ENCODE results near the gene PTGER2. TPM values are rescaled to one million over a fixed set of nuclear protein-coding genes. Genes with fewer than 3 reads are reported as not detected.

The PTGER2 gene
- total RNA-seq, 1 donor from 2014 or later, result 2.9 TPM

DNA sequence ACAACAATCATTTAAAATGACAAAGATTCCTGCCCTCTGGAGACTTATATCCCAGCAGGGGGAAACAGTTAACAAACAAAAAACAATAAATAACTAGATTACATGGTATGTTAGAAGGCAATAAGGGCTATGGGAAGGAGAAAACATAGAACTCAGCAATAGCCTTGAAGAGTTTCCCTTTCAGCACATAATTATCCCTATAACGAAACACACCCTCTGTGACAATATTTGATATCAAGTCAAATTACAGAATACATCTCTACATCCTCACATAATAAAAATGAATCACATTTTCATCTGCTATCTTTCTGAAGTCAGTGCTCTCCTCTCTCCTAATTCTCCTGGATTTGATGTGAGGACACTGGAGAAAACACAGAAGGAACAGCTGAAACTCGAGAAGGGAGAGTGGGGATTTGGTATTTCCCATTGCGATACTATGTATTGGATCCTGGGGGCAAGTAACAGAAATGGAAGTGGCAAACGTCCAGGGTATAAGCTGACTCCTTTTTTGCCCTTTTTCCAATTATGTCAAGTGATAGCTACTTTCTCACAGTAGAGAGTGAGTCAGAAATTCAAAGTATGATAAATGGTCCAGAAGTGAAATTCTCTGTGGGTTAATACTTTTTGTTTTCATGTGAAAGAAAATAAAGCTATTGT lies 9.7 kb upstream of the PTGER2 start:
- peak; percentile 41 for DNase-seq (ENCODE audit: low spot score)

DNA sequence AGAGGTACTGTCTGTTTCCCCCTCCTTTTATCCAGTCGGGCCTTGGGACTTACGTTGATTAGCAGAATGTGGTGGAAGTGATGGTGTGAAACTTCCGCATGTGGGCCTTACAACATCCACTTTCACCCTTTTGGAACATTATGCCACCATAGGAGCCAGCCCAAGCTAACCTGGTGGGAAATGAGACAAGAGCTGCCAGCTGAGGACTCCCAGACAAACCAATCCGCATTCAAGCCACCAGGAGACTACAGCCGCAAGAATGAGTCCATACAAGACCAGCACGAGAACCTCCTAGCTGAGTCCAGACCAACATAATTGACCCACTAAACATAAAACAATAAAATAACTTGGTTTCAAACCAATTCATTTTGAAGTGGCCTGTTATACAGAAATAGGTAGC lies 9.1 kb upstream of the PTGER2 start:
- DNase-seq (ENCODE audit: low spot score), result no peak

DNA sequence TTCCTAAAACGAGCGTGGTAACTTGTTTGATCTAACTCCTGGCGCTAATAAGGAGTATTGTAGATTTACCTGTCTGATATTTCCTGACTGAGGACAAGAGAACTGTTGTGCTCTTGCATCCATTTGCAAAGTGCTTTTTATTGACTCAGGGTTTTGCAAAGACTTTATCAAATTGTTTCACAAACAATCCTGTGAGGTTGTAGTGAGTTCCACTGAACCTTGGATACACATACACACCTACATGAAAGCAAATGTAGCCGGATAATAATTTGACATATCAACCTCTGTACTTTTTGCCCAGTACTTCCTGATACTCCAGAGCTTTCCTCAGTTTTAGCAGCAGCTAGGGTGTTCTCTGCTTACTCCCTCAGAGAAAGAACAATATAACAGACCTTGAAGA lies 6.7 kb upstream of the PTGER2 start:
- no peak for DNase-seq (ENCODE audit: low spot score)

DNA sequence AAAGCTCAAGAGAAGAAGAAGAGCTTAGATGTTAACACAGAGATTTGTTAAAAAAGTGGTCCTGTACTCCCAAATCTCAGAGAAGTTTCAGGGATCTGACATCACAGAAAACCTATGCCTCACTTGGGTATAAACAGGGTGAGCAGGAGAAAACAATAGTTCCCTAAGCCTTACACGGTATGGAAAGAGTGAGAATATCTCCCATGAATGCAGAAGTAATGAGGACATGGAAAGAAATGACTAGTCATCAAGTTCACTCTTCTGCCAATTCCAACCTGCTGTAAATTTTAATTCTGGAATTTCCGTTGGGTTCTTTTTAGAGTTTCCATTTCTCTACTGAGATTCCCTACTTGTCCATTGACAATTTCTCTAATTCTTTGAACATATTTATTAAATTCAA lies 6.2 kb upstream of the PTGER2 start:
- DNase-seq (ENCODE audit: low spot score), result no peak

DNA sequence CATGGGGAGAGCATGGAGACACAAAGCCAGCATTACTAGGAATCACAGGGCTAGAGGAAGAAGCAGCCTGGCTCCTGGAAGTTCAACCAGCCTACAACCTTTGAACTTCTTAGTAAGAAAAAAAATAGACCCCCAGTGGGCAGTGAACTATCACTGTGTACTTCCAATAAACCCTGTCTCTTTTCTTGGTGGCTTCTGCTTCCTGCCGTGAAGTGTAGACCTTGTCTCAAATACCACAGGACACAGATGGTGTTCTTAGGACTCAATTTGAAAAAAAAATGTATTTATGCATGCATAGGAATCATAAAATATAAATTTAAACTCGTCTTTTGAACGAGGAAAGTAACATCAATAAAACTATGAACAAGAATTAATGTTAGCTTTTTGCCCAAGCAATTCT lies 3.6 kb upstream of the PTGER2 start:
- DNase-seq (ENCODE audit: low spot score), result no peak

DNA sequence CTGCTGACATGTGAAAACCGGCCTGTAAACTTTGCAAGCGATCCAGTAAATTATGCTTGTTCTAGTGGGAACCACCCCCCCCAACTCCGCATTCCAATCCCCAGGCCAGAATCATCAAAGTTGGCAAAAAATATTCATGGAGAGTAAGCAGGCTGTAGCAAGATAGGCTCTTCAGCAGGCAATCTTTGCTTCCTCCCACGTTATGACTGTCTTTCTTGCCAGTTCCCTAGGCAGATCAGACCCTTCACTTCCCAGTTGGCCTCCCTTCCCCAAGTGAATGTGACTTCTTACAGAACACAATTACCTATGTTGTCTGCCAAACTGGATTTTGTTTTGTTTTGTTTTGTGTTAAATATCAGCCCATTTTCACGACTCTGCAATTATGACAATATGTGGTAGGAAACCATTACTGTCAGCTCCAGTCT lies 1.2 kb upstream of the PTGER2 start:
- DNase-seq (ENCODE audit: low spot score), result peak; percentile 35

DNA sequence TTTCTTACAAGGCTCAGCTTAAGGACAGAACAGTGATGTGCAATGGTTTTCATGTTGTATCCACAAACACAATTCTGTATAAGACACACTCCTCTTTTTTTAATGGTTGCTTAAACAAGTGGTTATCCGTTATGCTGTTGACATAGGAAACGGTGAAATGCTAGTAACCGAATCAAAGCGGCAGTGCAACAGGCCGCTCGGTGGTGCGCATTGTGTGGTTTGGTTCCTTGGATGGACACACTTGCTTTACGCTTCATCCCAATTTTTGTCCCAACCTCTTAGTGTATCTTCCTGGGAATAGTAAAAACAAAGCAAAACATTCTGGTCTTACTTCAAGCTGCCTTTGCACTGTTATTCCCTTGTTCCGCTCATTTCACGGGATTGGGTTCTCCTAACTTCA lies 650 bp upstream of the PTGER2 start:
- DNase-seq (ENCODE audit: low spot score), result no peak

DNA sequence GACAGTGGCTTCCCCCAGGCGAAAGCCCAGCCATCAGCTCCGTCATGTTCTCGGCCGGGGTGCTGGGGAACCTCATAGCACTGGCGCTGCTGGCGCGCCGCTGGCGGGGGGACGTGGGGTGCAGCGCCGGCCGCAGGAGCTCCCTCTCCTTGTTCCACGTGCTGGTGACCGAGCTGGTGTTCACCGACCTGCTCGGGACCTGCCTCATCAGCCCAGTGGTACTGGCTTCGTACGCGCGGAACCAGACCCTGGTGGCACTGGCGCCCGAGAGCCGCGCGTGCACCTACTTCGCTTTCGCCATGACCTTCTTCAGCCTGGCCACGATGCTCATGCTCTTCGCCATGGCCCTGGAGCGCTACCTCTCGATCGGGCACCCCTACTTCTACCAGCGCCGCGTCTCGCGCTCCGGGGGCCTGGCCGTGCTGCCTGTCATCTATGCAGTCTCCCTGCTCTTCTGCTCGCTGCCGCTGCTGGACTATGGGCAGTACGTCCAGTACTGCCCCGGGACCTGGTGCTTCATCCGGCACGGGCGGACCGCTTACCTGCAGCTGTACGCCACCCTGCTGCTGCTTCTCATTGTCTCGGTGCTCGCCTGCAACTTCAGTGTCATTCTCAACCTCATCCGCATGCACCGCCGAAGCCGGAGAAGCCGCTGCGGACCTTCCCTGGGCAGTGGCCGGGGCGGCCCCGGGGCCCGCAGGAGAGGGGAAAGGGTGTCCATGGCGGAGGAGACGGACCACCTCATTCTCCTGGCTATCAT lies 663 bp downstream of the PTGER2 start:
- no peak for DNase-seq (ENCODE audit: low spot score)

DNA sequence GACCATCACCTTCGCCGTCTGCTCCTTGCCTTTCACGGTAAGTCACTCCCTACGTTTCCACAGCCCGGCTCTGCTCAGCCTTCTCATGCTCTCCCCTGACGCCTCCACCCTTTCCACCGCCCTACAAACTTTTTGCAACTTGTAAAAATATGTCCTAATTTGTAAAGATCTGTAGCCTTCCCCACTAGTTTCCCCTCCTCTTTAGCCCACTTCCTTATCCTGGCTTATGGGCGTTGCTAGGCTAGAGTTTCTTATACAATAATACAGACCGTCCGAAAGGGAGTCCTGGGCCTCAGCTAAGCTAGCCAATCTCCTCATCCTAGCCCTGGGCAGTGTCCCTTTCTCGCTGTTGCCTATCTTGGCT lies 1.2 kb downstream of the PTGER2 start:
- no peak for DNase-seq (ENCODE audit: low spot score)

DNA sequence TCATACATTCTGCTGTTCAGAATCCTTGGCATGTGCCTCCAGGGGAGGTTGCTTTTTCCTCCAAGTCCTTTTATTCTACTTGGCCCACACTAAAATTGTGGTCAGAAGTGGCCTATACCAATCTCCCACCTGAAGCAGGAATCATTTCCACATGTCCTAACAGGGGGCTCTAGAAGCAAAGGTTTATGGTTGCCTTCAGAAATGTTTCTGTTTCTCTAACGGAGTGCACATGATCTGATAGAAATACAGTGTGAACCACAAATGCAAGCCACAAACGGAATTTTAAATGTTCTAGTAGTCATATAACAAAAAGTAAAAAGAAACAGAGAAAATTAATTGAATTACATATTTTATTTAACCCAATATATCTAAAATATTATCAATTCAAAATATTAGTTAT lies 4.0 kb downstream of the PTGER2 start:
- no peak for DNase-seq (ENCODE audit: low spot score)

DNA sequence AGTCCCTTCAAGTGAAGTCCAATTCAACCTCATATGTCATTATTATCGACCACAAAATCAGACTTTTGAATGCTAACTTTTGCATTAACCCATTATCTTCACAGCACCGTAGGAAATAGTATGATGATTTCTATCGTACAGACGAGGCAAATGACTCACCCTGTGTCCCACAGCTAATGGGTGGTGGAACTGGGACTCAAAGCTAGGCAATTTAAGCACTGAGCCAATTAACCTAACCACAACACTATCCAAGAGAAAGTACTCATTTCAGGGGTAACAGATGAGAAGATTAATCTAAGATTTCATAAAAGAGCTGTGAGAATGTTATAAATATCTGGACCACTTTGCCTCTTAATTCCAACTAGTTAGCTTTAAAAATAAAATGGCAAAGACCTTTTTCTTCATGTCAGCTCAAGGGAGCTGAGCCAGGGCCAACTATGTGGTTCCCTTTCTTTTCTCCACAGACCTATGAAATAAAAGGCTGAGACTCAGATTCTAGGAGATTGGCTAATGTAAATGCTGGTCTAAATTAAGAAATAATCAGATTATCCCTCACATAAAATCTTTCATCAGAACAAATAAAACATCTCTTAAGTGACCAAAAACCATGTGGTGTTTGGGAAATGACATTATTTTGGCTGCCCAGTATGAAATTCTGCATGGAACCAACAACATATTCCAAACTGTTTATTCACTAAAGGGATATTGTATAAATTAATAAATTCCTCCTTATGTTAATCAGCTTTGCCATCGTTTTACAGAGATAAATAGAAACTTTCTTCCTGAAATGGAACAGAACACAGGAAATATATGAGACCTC lies 4.9 kb downstream of the PTGER2 start:
- DNase-seq (ENCODE audit: low spot score), result no peak

DNA sequence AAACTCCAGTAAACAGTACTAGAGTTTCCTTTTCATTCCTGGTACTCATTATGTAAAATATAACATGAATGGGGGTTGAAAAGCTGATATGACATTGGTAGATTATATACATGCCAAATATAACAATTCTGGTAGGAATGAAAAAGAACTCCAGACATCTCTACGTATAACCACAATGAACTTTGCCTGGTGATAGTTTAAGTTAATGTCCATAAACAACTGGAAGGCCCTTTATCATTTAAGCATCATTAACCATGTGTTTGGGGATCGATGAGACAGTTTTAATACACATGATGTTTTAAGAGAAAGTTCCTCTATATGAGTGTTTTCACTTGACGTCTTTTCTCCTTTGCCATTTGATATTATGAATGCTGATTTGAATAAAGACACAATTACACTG lies 5.8 kb downstream of the PTGER2 start:
- DNase-seq (ENCODE audit: low spot score), result no peak

DNA sequence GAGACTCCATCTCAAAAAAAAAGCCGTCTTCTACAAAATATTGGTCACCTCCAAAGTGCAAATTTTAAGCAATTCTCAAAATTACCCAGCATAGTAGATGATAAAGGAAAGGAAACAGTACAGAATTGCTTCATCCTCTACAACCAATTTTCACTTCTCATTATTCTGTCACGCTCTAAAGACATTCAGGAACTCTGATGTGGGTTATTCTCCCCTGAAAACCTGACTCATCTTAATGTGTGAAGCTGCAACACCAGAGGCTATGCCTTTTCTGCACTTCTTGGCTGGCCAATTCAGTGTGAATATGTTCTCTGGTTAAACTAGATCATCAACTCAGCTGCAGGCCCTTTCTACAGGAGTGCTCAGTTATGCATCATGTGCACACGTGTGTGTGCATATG lies 11.0 kb downstream of the PTGER2 start:
- no peak for DNase-seq (ENCODE audit: low spot score)

DNA sequence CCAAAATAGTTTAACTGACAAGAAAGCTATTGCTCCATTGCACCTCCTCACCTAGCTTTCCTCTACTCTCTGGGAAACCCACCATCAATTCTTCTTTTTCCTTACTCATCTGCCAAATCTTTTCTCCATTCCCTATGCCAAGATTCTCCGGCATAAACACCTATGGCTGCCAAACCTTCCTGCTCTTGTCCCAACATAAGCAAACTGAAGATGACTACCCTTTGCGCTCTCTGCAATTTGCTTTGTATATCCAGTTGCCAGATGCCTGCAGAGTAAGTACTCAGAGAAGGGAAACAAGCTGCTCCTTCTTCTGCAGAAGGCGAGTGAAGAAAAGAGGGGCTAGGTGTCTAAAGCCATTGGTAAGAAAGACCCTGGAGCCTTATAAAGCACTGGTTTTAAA lies 11.5 kb downstream of the PTGER2 start:
- no peak for DNase-seq (ENCODE audit: low spot score)

DNA sequence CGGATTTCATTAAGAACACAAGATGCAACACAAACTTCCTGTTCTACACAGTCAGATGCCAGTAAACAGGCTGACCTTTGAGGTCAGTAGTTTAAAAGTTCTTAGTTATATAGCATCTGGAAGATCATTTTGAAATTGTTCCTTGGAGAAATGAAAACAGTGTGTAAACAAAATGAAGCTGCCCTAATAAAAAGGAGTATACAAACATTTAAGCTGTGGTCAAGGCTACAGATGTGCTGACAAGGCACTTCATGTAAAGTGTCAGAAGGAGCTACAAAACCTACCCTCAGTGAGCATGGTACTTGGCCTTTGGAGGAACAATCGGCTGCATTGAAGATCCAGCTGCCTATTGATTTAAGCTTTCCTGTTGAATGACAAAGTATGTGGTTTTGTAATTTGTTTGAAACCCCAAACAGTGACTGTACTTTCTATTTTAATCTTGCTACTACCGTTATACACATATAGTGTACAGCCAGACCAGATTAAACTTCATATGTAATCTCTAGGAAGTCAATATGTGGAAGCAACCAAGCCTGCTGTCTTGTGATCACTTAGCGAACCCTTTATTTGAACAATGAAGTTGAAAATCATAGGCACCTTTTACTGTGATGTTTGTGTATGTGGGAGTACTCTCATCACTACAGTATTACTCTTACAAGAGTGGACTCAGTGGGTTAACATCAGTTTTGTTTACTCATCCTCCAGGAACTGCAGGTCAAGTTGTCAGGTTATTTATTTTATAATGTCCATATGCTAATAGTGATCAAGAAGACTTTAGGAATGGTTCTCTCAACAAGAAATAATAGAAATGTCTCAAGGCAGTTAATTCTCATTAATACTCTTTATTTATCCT lies 13.5 kb downstream of the PTGER2 start:
- DNase-seq (ENCODE audit: low spot score), result no peak

DNA sequence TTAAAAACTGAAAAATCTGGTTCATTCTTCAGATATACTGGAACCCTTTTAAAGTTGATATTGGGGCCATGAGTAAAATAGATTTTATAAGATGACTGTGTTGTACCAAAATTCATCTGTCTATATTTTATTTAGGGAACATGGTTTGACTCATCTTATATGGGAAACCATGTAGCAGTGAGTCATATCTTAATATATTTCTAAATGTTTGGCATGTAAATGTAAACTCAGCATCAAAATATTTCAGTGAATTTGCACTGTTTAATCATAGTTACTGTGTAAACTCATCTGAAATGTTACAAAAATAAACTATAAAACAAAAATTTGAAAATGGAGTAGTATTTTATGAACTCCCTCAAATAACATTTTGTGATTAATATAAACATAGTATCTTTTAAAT lies 14.2 kb downstream of the PTGER2 start:
- no peak for DNase-seq (ENCODE audit: low spot score)

DNA sequence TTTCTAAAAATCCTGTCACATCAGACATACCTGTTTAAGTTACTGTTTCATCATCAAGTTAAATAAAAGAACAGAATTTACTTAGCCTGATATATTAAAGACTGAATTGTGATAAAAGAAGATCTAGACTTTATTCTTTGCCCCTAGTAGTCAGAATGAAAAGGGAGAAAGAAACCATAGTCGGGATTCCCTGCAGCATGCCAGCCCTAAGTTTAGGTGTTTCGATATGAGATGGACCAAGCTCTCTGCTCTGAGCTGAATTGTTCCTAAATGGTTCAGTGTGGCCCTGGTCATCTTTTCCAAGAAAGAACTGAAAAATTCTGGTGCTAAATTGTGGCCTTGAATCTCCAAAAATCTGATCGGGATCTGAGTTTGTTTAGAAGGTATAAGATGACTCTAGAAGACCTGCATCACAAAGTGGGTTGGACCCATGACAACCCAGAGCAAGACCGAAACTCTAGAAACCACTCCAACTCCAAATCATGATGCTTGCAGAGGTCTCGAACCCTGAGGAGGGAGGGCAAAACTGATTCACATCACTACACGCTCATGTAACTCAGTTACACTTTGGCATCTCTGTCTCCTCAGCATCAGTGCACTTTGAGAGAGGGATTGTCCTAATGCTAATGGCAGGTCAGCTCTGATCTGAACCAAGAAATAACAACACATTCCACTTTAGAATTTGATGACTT lies 15.7 kb downstream of the PTGER2 start:
- DNase-seq (ENCODE audit: low spot score), result no peak

DNA sequence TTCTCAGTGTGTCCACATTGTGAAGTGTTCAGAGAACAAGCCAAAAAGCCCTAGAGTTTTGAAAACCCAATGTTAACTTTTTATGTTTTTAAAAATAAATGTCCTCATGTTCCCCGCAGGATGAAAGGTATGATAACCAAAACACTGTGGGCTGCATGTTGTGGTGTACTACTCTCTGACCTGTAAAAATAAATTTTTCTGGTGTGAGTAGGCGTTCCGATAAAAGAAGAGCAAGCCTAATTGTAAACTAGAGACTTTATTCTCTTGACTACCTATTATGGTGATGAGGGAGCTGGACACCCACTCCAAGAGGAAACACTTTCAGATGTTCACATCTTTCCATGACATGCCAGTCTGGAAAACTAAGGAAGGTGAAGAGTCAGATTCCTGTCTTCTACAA lies 18.2 kb downstream of the PTGER2 start:
- DNase-seq (ENCODE audit: low spot score), result no peak

DNA sequence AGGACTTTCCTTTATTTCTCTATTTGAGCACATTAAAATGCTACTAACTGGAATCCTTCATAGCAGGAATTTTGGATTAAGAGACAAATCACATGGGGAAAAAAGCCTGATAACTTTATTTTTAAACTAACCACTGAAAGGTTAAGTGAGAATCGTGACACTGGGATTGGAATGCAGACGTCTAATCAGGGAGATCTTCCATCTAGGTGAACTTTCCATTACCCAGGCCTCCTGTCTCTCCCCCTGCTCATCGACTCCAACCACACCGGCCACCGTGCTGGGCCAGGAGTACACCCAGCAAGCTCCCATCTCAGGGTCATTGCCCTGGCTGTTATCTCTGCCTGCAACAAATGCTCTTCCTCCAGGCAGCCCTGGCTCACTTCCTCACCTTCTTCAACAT lies 19.0 kb downstream of the PTGER2 start:
- no peak for DNase-seq (ENCODE audit: low spot score)

DNA sequence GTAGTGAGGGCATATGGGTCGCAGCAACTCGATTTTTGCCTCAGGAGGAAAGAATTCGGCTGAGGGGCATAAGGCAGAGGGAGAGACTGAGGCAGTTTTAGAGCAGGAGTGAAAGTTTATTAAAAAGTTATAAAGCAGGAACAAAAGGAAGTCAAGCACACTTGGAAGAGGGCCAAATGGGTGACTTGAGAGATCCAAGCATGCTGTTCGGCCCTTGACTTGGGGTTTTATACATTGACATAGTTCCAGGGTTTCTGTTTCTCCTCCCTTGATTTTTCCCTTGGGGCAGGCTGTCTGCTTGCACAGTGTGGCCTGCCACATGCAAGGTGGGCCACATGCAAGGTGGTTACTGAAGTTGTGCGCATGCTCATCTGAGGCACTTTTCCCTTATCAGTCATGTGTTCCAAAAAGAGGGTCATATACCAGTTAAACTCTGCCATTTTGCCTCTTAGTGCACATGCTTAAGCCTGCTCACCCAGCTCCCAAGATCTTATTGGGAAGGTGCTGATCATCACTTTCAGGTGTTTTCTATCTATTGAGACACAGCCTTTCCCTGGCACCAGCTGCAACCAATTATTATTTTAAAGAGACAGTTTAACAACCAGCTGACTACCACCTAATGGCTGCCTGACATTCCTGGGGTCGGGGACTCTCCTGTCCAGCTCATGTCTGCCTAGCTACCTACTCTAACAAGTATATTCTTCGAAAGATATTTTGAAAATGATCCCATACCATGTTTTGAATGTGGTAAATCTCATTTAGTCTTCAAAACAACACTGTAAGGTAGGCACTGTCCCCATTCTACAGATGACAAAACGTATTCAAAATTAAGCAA lies 19.9 kb downstream of the PTGER2 start:
- DNase-seq (ENCODE audit: low spot score), result no peak
